Body of pancreas (tissue), 4 donors: ENCODE results near the gene KRTAP2-3. TPM values are rescaled to one million over a fixed set of nuclear protein-coding genes. Genes with fewer than 3 reads are reported as not detected.

Source experiments
- ATAC-seq: fragments of 150-250 bp; one replicate; pipeline ENCODE4 v1.9.1; 2016
- DNase-seq, 4 donors: peaks; one replicate each; pipeline ENCODE4 v3.0.0-alpha.2; 2019
- H3K27ac ChIP-seq, 4 donors: fragments of 200-600 bp; sonication (generic); 1 replicate in 3 of 4; 2 replicates in 1 of 4; pipeline versions ENCODE4 v1.5.1 to v1.6.1; 2016 to 2019; ENCODE audit warnings: mild to moderate bottlenecking in 1 of 4, mixed read lengths in 1 of 4, moderate library complexity in 1 of 4
- H3K27me3 ChIP-seq, 2 donors: fragments of 200-600 bp; sonication (generic); one replicate each; pipeline ENCODE4 v1.6.0; 2016; ENCODE audit warnings: mild to moderate bottlenecking in 1 of 2
- H3K36me3 ChIP-seq, 2 donors: fragments of 200-600 bp; sonication (generic); replicated peaks in 1 of 2; 2 replicates each; pipeline ENCODE4 v1.5.1; 2016; ENCODE audit warnings: low read depth in 2 of 2; ENCODE audit not compliant: insufficient read depth in 1 of 2
- H3K4me1 ChIP-seq: fragments of 200-600 bp; sonication (generic); one replicate; pipeline ENCODE4 v1.6.0; 2016
- H3K4me3 ChIP-seq, 2 donors: fragments of 200-600 bp; sonication (generic); 1 replicate in 1 of 2; 2 replicates in 1 of 2; pipeline ENCODE4 v1.5.1; 2016 to 2019
- H3K9me3 ChIP-seq, 3 donors: fragments of 200-600 bp; sonication (generic); 1 replicate in 2 of 3; 2 replicates in 1 of 3; pipeline ENCODE4 v1.5.1; 2016
- CTCF ChIP-seq, 7 experiments: fragments of 450-650 bp in 4 of 7; fragments of 200-600 bp in 3 of 7; sonication (generic) in 3 of 7; IDR thresholded peaks; one replicate each; pipeline ENCODE4 v1.5.1; 2016 to 2019; ENCODE audit warnings: antibody characterized with exemption in 7 of 7
- POLR2A ChIP-seq, 3 donors: fragments of 450-650 bp; IDR thresholded peaks; one replicate each; pipeline ENCODE4 v1.6.1; 2016; ENCODE audit warnings: antibody characterized with exemption in 3 of 3, mild to moderate bottlenecking in 2 of 3
- WGBS, 2 donors: methylation state at CpG; one replicate each; pipeline ENCODE4 v1.1.5; 2017; 5-methylcytosine and 5-hydroxymethylcytosine counted together
- intact Hi-C: fragments of 100-400 bp; cut with DNase I; formaldehyde crosslinking; loops from one replicate; pipeline ENCODE4 v1.15.1; 2023
- total RNA-seq, 2 donors: library from RNA; depleted of rRNA; stranded (reverse); fragments of >200 nt; gene quantifications; one replicate each; pipeline ENCODE4 v1.1.0, GENCODE V29; 2016

The KRTAP2-3 gene
- total RNA-seq, 2 donors from 2014 or later = not detected

- no peak overlapping the region for H3K27ac ChIP-seq
- 63 to 67% methylated on average over 13 of the region's 13 CpGs for WGBS, 2 donors
- no peak for DNase-seq
- intact Hi-C loops = no loop called here
- H3K9me3 ChIP-seq = no peaks in the 10 kb centered on the region
- no peak overlapping the region for H3K4me3 ChIP-seq
- H3K27me3 ChIP-seq = no peaks in the 10 kb centered on the region
- no peak for ATAC-seq
- H3K4me1 ChIP-seq = no peaks in the 10 kb centered on the region
- TF ChIP-seq POLR2A (IDR thresholded peaks at IDR 0.05) = no peak
- no peak for TF ChIP-seq CTCF (IDR thresholded peaks at IDR 0.05)
- H3K36me3 ChIP-seq = no peaks in the 10 kb centered on the region
These were observed 43.2 kb downstream of the KRTAP2-3 start for GRCh38 chr17:41016578-41017215.

- no peaks in the 10 kb centered on the region for H3K36me3 ChIP-seq
- H3K27me3 ChIP-seq = no peaks in the 10 kb centered on the region
- intact Hi-C loops = no loop called here
- H3K4me1 ChIP-seq = no peaks in the 10 kb centered on the region
- no peak for DNase-seq
- H3K9me3 ChIP-seq = no peaks in the 10 kb centered on the region
- no peak overlapping the region for H3K4me3 ChIP-seq
- no peak for ATAC-seq
- 56 to 67% methylated on average over 7 of the region's 7 CpGs for WGBS, 2 donors
- H3K27ac ChIP-seq = no peak overlapping the region
- no peak for TF ChIP-seq CTCF (IDR thresholded peaks at IDR 0.05)
These were observed 44.5 kb downstream of the KRTAP2-3 start for GRCh38 chr17:41015454-41015853.

GRCh38 chr17:41013606-41014005, 46.3 kb downstream of the KRTAP2-3 start:
- intact Hi-C loops = no loop called here
- ATAC-seq = no peak

GRCh38 chr17:41013181-41013580, 46.7 kb downstream of the KRTAP2-3 start:
- DNase-seq (no peak), ATAC-seq (no peak)
- 71 to 80% methylated on average over 3 of the region's 3 CpGs for WGBS, 2 donors
- intact Hi-C loops = no loop called here
- TF ChIP-seq CTCF (IDR thresholded peaks at IDR 0.05) (no peak), POLR2A (IDR thresholded peaks at IDR 0.05) (no peak)
- Histone ChIP-seq H3K36me3 (no peaks in the 10 kb centered on the region), H3K4me1 (no peaks in the 10 kb centered on the region), H3K27me3 (no peaks in the 10 kb centered on the region), H3K9me3 (no peaks in the 10 kb centered on the region), H3K27ac (no peak overlapping the region), H3K4me3 (no peak overlapping the region)

More at GRCh38 chr17:41013606-41014005, 46.3 kb downstream of the KRTAP2-3 start:
- no peak overlapping the region for H3K27ac ChIP-seq
- no peak overlapping the region for H3K4me3 ChIP-seq
- no peaks in the 10 kb centered on the region for H3K36me3 ChIP-seq
- H3K4me1 ChIP-seq = no peaks in the 10 kb centered on the region
- no peak for TF ChIP-seq POLR2A (IDR thresholded peaks at IDR 0.05)
- no peak for TF ChIP-seq CTCF (IDR thresholded peaks at IDR 0.05)
- no peak for DNase-seq
- 5 to 31% methylated on average over 1 of the region's 1 CpG for WGBS, 2 donors
- no peaks in the 10 kb centered on the region for H3K9me3 ChIP-seq
- no peaks in the 10 kb centered on the region for H3K27me3 ChIP-seq
